Upper lobe of left lung (tissue), 6 donors: ENCODE measurements around the gene NGEF. TPM values are rescaled to one million over a fixed set of nuclear protein-coding genes. Genes with fewer than 3 reads are reported as not detected.

Experiments
- ATAC-seq, 2 donors: fragments of 200-7000 bp; cut with Tn5 transposase; one replicate each; pipeline ENCODE4 v1.9.1; 2022; ENCODE audit warnings: mild to moderate bottlenecking in 2 of 2, moderate library complexity in 2 of 2; ENCODE audit not compliant: low FRiP score in 2 of 2
- DNase-seq, 2 donors: peaks; one replicate each; pipeline ENCODE4 v3.0.0-alpha.2; 2019 to 2020
- H3K27ac ChIP-seq, 4 donors: fragments of 200-600 bp; sonication (generic); one replicate each; pipeline ENCODE4 v1.5.1; 2016 to 2019
- H3K27me3 ChIP-seq, 4 donors: fragments of 200-600 bp; sonication (generic); one replicate each; pipeline ENCODE4 v1.5.1; 2017 to 2019
- H3K36me3 ChIP-seq, 4 donors: fragments of 200-600 bp; sonication (generic); one replicate each; pipeline ENCODE4 v1.5.1; 2016 to 2019
- H3K4me1 ChIP-seq, 4 donors: fragments of 200-600 bp; sonication (generic); one replicate each; pipeline ENCODE4 v1.5.1; 2018 to 2019
- H3K4me3 ChIP-seq, 4 donors: fragments of 200-600 bp; sonication (generic); one replicate each; pipeline ENCODE4 v1.5.1; 2017 to 2019; ENCODE audit warnings: mild to moderate bottlenecking in 2 of 4, moderate library complexity in 1 of 4
- H3K9me3 ChIP-seq, 4 donors: fragments of 200-600 bp; sonication (generic); one replicate each; pipeline ENCODE4 v1.5.1; 2018 to 2019
- EP300 ChIP-seq, 4 donors: sonication (generic); formaldehyde crosslinking; IDR thresholded peaks; one replicate each; pipeline ENCODE4 v1.5.1; 2017; ENCODE audit warnings: antibody characterized with exemption in 4 of 4, control low read depth in 2 of 4
- POLR2A ChIP-seq, 4 donors: fragments of 450-650 bp; IDR thresholded peaks; one replicate each; pipeline ENCODE4 v1.5.1; 2016 to 2017; ENCODE audit warnings: antibody characterized with exemption in 4 of 4, mild to moderate bottlenecking in 2 of 4
- POLR2AphosphoS5 ChIP-seq, 2 donors: sonication (generic); formaldehyde crosslinking; IDR thresholded peaks; one replicate each; pipeline ENCODE4 v1.5.1; 2017; ENCODE audit warnings: antibody characterized with exemption in 2 of 2
- WGBS, 2 donors: methylation state at CpG; one replicate each; pipeline ENCODE4 v1.1.5; 2017 to 2018; 5-methylcytosine and 5-hydroxymethylcytosine counted together
- total RNA-seq, 6 donors: library from RNA; depleted of rRNA in 4 of 6; stranded (reverse); fragments of >200 nt in 4 of 6; gene quantifications; one replicate each; pipeline versions ENCODE4 v1.1.0 to v1.2.1, GENCODE V29; 2016 to 2021
- TF ChIP-seq, protein P1 (sequence below), 6 experiments: fragments of 450-650 bp in 4 of 6; fragments of 200-600 bp in 2 of 6; sonication (generic) in 2 of 6; IDR thresholded peaks; one replicate each; pipeline ENCODE4 v1.5.1; 2016 to 2019; ENCODE audit warnings: antibody characterized with exemption in 6 of 6
- donor health status: DM: no; HTN: no; CAD: no; lungs with moderate emphysema.
- donor health status: DM: no; HTN: yes; CAD: no; lungs with severe emphysema.

NGEF gene
- total RNA-seq, 6 donors from 2014 or later = 0.29 to 6.3 (median 0.98) TPM; not detected in 1

DNA sequence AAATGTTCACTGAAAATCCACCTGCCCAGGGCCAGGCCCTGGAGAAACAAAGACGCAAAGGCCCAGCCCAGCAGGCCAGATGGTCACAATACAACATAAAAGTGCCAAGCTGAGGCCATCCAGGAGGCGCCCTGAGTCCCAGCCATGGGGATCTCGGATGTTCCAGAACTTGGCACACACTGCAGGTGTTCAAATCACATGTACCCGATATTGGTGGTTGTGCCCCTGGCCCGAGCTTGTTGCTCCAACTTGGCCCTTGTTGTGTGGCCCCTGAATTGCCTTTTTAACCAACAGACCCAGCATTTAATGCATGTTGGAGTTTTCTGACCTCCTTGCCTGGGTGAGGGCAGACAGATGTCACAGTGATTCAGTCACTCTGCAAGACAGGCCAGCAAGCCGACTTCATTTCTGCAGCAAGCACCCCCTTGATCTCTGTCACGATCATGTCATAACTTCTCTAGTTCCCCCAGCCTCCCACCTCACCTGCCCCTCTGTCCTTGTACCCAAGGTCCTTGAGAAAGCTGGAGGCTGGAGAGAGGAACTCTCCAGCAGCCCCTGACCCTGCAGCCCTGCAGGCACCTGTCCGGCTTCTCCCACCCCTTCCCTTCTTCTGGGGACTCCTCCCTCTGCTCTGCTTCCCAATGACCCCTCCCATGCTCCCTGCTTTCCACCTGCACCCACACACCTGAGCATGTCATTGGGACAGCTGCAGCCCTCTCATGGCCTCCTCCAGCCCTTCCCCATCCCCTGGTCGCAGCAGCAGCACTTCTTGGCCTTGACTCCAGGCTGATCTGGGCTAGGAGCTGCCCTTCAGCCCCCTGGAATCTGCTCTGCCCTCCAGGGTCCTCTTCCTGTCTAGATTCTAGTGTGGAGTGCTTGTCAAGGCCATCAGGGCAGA, 9.1 kb downstream of the NGEF start:
- no peaks in the 10 kb centered on the region for H3K4me1 ChIP-seq
- no peaks in the 10 kb centered on the region for H3K9me3 ChIP-seq
- TF ChIP-seq POLR2A (IDR thresholded peaks at IDR 0.05) = no peak
- TF ChIP-seq POLR2AphosphoS5 (IDR thresholded peaks at IDR 0.05) = no peak
- TF ChIP-seq, protein P1, sequence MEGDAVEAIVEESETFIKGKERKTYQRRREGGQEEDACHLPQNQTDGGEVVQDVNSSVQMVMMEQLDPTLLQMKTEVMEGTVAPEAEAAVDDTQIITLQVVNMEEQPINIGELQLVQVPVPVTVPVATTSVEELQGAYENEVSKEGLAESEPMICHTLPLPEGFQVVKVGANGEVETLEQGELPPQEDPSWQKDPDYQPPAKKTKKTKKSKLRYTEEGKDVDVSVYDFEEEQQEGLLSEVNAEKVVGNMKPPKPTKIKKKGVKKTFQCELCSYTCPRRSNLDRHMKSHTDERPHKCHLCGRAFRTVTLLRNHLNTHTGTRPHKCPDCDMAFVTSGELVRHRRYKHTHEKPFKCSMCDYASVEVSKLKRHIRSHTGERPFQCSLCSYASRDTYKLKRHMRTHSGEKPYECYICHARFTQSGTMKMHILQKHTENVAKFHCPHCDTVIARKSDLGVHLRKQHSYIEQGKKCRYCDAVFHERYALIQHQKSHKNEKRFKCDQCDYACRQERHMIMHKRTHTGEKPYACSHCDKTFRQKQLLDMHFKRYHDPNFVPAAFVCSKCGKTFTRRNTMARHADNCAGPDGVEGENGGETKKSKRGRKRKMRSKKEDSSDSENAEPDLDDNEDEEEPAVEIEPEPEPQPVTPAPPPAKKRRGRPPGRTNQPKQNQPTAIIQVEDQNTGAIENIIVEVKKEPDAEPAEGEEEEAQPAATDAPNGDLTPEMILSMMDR (IDR thresholded peaks at IDR 0.05) = no peak
- no peak for TF ChIP-seq EP300 (IDR thresholded peaks at IDR 0.05)
- no peak overlapping the region for H3K27ac ChIP-seq
- no peak overlapping the region for H3K4me3 ChIP-seq
- H3K27me3 ChIP-seq = no peaks in the 10 kb centered on the region
- H3K36me3 ChIP-seq = no peaks in the 10 kb centered on the region
- 83 to 84% methylated on average over 5 to 9 of the region's 9 CpGs for WGBS, 2 donors
- peak in 1 of 2 donors; percentile 15 for ATAC-seq
- DNase-seq = no peak

DNA sequence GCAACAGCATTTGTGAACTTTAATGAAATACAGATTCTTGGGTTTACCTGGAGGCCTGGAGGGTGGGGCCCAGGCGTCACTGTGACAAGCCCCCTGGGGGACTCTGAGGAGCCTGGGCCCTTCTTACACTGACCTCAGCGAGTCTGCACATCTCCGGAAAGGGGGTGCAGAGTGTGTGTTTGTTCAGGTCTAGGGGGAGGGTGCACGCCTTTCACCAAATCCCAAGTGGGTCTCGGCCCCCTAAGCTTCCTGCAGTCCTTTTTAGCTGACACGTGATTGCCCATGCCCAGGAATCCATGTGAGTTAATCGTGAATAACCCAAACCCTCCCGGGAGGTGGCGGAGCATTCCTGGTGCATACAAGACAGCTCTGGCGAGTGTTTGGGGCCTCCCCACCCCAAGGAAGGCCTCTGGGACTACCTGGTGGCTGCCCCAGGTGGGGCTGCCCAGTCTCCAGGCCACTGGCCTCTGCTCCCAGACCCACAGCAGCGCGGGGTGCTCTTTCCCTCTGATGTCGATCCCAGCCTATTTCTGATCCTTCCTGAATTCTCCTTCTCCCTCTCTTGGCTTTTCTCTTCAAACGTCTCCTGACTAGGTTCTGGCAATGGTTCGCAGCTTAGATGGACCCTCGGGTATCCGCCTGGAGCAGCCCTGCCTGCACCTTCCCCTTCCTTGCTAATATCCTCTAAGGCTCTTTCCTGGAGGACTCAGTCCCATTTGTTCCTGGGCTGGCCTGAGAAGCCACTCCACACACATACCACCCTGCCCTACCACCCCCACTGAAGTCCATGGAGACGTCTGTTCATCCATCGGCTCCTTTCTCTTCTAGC, 10.0 kb downstream of the NGEF start:
- Histone ChIP-seq H3K9me3 (no peaks in the 10 kb centered on the region), H3K36me3 (no peaks in the 10 kb centered on the region), H3K4me3 (no peak overlapping the region), H3K4me1 (no peaks in the 10 kb centered on the region), H3K27ac (no peak overlapping the region), H3K27me3 (no peaks in the 10 kb centered on the region)
- WGBS, 2 donors = 88 to 91% methylated on average over 13 to 19 of the region's 19 CpGs
- no peak for TF ChIP-seq POLR2A (IDR thresholded peaks at IDR 0.05)
- DNase-seq = no peak
- peak in 1 of 2 donors; percentile 10 for ATAC-seq

DNA sequence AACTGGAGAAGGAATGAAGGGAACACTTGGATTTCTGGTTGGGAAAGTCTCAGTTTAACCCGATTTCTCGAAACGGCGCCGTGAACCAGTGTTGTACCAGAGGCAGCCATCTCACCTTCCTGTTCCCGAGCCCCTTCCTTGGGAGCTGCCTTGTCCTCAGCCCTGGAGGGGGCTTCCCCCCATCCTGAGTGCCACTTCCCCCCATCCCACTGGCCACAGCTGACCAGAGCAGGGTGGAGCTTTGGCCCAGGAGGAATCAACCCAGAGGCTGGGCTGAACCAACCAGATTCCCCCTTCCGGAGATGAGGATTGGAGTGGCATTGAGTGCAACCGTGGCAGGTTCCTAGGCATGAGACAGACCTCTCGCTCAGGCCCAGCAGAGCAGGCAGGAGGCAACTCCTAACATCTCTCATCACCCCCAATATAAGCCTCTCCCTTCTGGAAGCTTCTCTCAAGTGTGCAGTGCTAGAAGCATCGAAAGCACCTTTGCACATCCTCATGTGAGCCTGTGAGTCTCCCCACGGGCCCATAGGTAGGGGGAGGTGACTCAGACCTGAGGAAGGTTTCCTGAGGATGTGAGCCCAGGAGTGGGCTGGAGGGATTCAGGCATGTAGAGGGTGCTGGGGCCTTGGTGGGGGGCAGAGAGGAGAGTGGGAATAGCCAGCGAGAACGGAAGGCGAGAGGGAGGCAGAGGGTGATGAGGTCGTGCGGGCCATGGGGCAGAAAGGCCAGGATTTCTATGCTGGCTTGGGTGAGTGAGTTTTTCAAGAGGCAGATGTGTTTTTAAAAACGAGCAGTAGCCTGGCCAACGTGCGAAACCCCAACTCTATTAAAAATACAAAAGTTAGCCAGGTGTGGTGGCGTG, 11.9 kb downstream of the NGEF start:
- TF ChIP-seq, protein P1 (IDR thresholded peaks at IDR 0.05) = no peak
- TF ChIP-seq POLR2AphosphoS5 (IDR thresholded peaks at IDR 0.05) = no peak
- TF ChIP-seq POLR2A (IDR thresholded peaks at IDR 0.05) = no peak
- no peak for TF ChIP-seq EP300 (IDR thresholded peaks at IDR 0.05)
- ATAC-seq (no peak), DNase-seq (no peak)
- no peak overlapping the region for H3K4me3 ChIP-seq
- no peaks in the 10 kb centered on the region for H3K36me3 ChIP-seq
- H3K27me3 ChIP-seq = no peaks in the 10 kb centered on the region
- H3K4me1 ChIP-seq = no peaks in the 10 kb centered on the region
- no peaks in the 10 kb centered on the region for H3K9me3 ChIP-seq
- WGBS, 2 donors = 86 to 87% methylated on average over 16 to 19 of the region's 20 CpGs
- no peak overlapping the region for H3K27ac ChIP-seq

DNA sequence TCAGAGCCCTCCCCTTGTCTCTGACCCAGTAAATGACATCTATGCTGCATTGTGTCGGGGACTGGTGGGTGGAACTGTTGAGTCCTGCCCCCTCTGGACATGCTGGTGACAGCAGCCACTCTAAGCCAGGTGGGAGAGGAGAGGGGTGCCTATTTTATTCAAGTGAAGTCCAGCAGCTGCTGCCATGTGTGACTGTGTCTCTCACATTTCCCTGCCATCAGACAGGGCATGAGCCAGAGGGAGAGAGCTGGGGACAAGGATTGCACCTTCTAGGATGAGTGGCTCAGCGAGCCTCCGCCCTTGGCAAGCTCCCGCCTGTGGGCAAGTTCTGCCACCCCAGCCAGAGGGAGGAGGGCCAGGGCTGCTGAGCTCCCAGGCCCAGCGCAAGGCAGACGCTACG, 13.7 kb downstream of the NGEF start:
- ATAC-seq = no peak
- no peaks in the 10 kb centered on the region for H3K36me3 ChIP-seq
- no peak overlapping the region for H3K27ac ChIP-seq
- no peaks in the 10 kb centered on the region for H3K27me3 ChIP-seq
- WGBS, 2 donors = 85 to 88% methylated on average over 1 to 7 of the region's 7 CpGs
- no peaks in the 10 kb centered on the region for H3K9me3 ChIP-seq
- TF ChIP-seq POLR2A (IDR thresholded peaks at IDR 0.05) (no peak), EP300 (IDR thresholded peaks at IDR 0.05) (no peak), POLR2AphosphoS5 (IDR thresholded peaks at IDR 0.05) (no peak)
- TF ChIP-seq, protein P1 (IDR thresholded peaks at IDR 0.05) = no peak
- H3K4me1 ChIP-seq = no peaks in the 10 kb centered on the region
- H3K4me3 ChIP-seq = no peak overlapping the region
- no peak for DNase-seq
